ENCODE data around the gene DENND4A. TPM values are rescaled to one million over a fixed set of nuclear protein-coding genes. Genes with fewer than 3 reads are reported as not detected.

Gene DENND4A
- total and polyA plus RNA-seq, 10 of the 15 experiments (the other 5 are each of a cell fraction or from before 2014, with no cell fraction given) = 14.2 to 81.8 (median 34.1) TPM

DNA sequence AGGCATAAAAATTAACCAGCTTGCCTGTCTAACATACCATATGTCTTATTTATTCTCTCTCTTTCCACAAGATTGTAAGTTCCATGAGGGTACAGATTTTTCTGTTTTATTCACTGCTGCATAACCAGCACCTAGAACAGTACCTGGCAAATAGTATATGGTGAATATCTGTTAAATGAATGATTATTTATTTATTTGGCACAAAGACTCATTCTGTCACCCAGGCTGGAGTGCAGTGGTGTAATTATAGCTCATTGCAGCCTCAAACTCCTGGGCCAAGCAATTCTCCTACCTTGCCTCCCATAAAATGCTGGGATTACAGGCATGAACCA, 24.9 kb downstream of the DENND4A start (continued):
- no peak for TF ChIP-seq CHD2 (IDR thresholded peaks at IDR 0.05; ENCODE audit: borderline replicate concordance, low read depth, low read length)
- TF ChIP-seq CHD4 (IDR thresholded peaks at IDR 0.05) = no peak

DNA sequence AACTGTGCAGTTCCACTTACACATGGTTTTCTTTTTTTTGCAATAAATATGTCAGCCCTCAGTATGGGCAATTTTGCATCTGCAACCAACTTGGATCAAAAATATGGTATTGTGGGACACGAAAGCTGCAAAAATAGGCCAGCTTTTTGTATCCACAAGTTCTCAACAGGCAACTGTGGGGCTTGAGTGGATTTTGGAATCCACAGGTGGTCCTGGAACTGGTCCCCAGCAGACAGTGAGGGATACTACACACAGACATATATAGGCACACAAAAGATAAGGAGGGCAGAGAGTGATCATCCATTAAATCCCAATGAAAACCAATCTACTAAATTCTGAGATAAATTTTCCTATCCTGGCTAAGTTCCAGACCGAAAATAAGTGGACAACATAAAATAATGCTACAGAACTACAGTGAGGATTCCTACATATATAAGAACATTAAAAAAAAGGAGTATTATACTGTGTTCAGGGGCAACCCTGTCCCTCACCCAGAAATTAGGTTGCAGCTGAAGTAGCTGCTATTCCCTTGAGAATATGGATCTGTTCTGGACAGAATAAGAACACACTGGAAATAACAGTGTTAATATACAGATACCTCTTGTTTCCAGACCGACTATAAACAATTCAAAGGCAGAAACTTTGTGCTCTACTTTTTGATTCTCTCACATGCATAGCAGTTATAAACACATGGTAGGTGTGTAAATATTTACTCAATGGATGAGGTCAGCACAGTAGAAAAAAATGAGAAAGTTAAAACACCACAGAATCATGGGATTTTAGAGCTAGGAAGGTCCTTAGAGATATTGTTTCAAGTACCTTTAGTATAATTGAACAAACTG, 25.4 kb downstream of the DENND4A start:
- H3K4me1 ChIP-seq (ENCODE audit: control insufficient read depth, insufficient read depth, low read length) = peaks cover 10% of the 10 kb centered on the region
- FAIRE-seq = no peak
- ChIA-PET CTCF (interaction anchor here (0.9 to 3.0 kb wide), 7 partner anchors 10 to 91 kb away, joined by 3 to 7 read pairs (median 4); no protein-coding TSS in a partner anchor), POLR2A (interaction anchor here (0.6 to 1.5 kb wide), 7 partner anchors 11 to 72 kb away, joined by 3 to 8 read pairs (median 4); partner anchors contain the start of gene DENND4A), RAD21 (ENCODE audit: unreplicated experiment) (interaction anchor here (0.8 to 1.5 kb wide), 3 partner anchors 10 to 52 kb away, joined by 3 to 6 read pairs (median 3); no protein-coding TSS in a partner anchor), SMC1A (ENCODE audit: uncharacterized antibody, unreplicated experiment) (interaction anchor here (0.7 to 1.9 kb wide), 9 partner anchors 11 to 62 kb away, joined by 3 to 7 read pairs (median 4); no protein-coding TSS in a partner anchor)
- BruUV-seq (replicated peaks) = no TSS peak
- H3K27ac ChIP-seq (ENCODE audit: control insufficient read depth, insufficient read depth) = no peak overlapping the region
- no peaks in the 10 kb centered on the region; the same call in 1 of the 3 replicates for H3K9me3 ChIP-seq (replicated peaks; ENCODE audit: control insufficient read depth, insufficient read depth, low read length)
- TF ChIP-seq JUND (IDR thresholded peaks at IDR 0.05; ENCODE audit: low read depth, low read length) (no peak), PML (IDR thresholded peaks at IDR 0.05; ENCODE audit: low read length) (no peak), POLR2AphosphoS5 (IDR thresholded peaks at IDR 0.05; ENCODE audit: low read length) (0 out of 2 replicates have a peak, but pooled peaks have one; percentile 39), NFXL1 (IDR thresholded peaks at IDR 0.05; ENCODE audit: borderline replicate concordance) (no peak), MEF2B (IDR thresholded peaks at IDR 0.05; ENCODE audit: partially characterized antibody, poor library complexity, severe bottlenecking) (peak; percentile 12), IKZF1 (conservative IDR thresholded peaks at IDR 0.05) (no peak)
- TF ChIP-seq, protein P1, sequence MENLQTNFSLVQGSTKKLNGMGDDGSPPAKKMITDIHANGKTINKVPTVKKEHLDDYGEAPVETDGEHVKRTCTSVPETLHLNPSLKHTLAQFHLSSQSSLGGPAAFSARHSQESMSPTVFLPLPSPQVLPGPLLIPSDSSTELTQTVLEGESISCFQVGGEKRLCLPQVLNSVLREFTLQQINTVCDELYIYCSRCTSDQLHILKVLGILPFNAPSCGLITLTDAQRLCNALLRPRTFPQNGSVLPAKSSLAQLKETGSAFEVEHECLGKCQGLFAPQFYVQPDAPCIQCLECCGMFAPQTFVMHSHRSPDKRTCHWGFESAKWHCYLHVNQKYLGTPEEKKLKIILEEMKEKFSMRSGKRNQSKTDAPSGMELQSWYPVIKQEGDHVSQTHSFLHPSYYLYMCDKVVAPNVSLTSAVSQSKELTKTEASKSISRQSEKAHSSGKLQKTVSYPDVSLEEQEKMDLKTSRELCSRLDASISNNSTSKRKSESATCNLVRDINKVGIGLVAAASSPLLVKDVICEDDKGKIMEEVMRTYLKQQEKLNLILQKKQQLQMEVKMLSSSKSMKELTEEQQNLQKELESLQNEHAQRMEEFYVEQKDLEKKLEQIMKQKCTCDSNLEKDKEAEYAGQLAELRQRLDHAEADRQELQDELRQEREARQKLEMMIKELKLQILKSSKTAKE (IDR thresholded peaks at IDR 0.05; ENCODE audit: low read depth, poor library complexity, severe bottlenecking) = no peak
- peaks cover 92% of the 10 kb centered on the region for H3K79me2 ChIP-seq (ENCODE audit: control insufficient read depth, insufficient read depth, low read length)
- no peaks in the 10 kb centered on the region for H4K20me1 ChIP-seq (ENCODE audit: control insufficient read depth, insufficient read depth)
- H3K4me2 ChIP-seq (ENCODE audit: control insufficient read depth, insufficient read depth) = no peak overlapping the region
- H3K27me3 ChIP-seq (replicated peaks in 1 of 2; ENCODE audit: control insufficient read depth in 2 of 2, insufficient read depth in 2 of 2, low read length in 1 of 2) = no peaks in the 10 kb centered on the region
- no peak overlapping the region for H3K4me3 ChIP-seq
- no peak overlapping the region for H2AFZ ChIP-seq (ENCODE audit: control insufficient read depth, low read depth, low read length)
- 63% methylated on average over 3 of the region's 3 CpGs for WGBS (ENCODE audit: insufficient coverage, insufficient replicate concordance, low lambda C conversion rate, missing lambda C conversion rate)
- no peak for DNase-seq (ENCODE audit: low read depth, low spot score)
- H3K9ac ChIP-seq (ENCODE audit: control insufficient read depth, insufficient read depth, low read length) = no peak overlapping the region
- no peak; the same call in 1 of the 3 replicates for ATAC-seq
- H3K36me3 ChIP-seq (ENCODE audit: control insufficient read depth in 2 of 2, insufficient read depth in 2 of 2, low read length in 1 of 2) = no peaks in the 10 kb centered on the region; a peak in 1 of 4 replicates
- in situ Hi-C loops (cut with MboI) = no loop called here
- intact Hi-C loops (cut with micrococcal nuclease; ENCODE audit: unreplicated experiment) = no loop called here

Data from GM12878 (cell line).